GM19467 (cell line): ENCODE data around the gene EPB41L3.
"Not testable (repeated sequence)": the region's sequence is repeated elsewhere in the genome, so short reads cannot be mapped to it uniquely, and the experiment has no call there.

Source experiments
- ATAC-seq: cut with Tn5 transposase; IDR thresholded peaks from one replicate; pipeline ENCODE4 v1.9.1; 2021; ENCODE audit warnings: mild to moderate bottlenecking, moderate library complexity; ENCODE audit not compliant: unreplicated experiment

The EPB41L3 gene

GRCh38 chr18:5532066-5532465, 11.7 kb downstream of the EPB41L3 start:
- ATAC-seq: no peak

- no peak for ATAC-seq
Measured at GRCh38 chr18:5530629-5531178, 13.1 kb downstream of the EPB41L3 start.

GRCh38 chr18:5529471-5529870, 14.3 kb downstream of the EPB41L3 start:
- ATAC-seq: no peak

- no peak for ATAC-seq
Measured at GRCh38 chr18:5527603-5528002, 16.2 kb downstream of the EPB41L3 start.

- no peak for ATAC-seq
Measured at GRCh38 chr18:5524660-5525059, 19.1 kb downstream of the EPB41L3 start.

GRCh38 chr18:5521000-5521399, 22.8 kb downstream of the EPB41L3 start:
- no peak for ATAC-seq

GRCh38 chr18:5520464-5520863, 23.3 kb downstream of the EPB41L3 start:
- no peak for ATAC-seq

- ATAC-seq: no peak
Measured at GRCh38 chr18:5519448-5520298, 24.1 kb downstream of the EPB41L3 start.

- no peak for ATAC-seq
Measured at GRCh38 chr18:5518899-5519371, 24.9 kb downstream of the EPB41L3 start.

GRCh38 chr18:5518179-5518770, 25.5 kb downstream of the EPB41L3 start:
- no peak for ATAC-seq

GRCh38 chr18:5516841-5517240, 27.0 kb downstream of the EPB41L3 start:
- ATAC-seq: no peak

- ATAC-seq: no peak
Measured at GRCh38 chr18:5515011-5515784, 28.6 kb downstream of the EPB41L3 start.

GRCh38 chr18:5513947-5514346, 29.9 kb downstream of the EPB41L3 start:
- no peak for ATAC-seq

GRCh38 chr18:5512176-5512575, 31.6 kb downstream of the EPB41L3 start:
- ATAC-seq: no peak

- ATAC-seq: not testable (repeated sequence)
Measured at GRCh38 chr18:5511541-5511940, 32.3 kb downstream of the EPB41L3 start.

- ATAC-seq: no peak
Measured at GRCh38 chr18:5510135-5510846, 33.5 kb downstream of the EPB41L3 start.

- no peak for ATAC-seq
Measured at GRCh38 chr18:5508821-5509220, 35.0 kb downstream of the EPB41L3 start.

- ATAC-seq: no peak
Measured at GRCh38 chr18:5507756-5508155, 36.0 kb downstream of the EPB41L3 start.

GRCh38 chr18:5506174-5506573, 37.6 kb downstream of the EPB41L3 start:
- no peak for ATAC-seq

- no peak for ATAC-seq
Measured at GRCh38 chr18:5503740-5504139, 40.1 kb downstream of the EPB41L3 start.
